ENCODE measurements around the gene TMEM47. TPM values are rescaled to one million over a fixed set of nuclear protein-coding genes. Genes with fewer than 3 reads are reported as not detected.
A peak's percentile ranks its signal among the peaks of the same experiment; 100 is the strongest.

TMEM47 gene
- total and polyA plus RNA-seq, 2 of the 4 experiments (the other 2 are of a cell fraction): 51.5 to 105 TPM

DNA sequence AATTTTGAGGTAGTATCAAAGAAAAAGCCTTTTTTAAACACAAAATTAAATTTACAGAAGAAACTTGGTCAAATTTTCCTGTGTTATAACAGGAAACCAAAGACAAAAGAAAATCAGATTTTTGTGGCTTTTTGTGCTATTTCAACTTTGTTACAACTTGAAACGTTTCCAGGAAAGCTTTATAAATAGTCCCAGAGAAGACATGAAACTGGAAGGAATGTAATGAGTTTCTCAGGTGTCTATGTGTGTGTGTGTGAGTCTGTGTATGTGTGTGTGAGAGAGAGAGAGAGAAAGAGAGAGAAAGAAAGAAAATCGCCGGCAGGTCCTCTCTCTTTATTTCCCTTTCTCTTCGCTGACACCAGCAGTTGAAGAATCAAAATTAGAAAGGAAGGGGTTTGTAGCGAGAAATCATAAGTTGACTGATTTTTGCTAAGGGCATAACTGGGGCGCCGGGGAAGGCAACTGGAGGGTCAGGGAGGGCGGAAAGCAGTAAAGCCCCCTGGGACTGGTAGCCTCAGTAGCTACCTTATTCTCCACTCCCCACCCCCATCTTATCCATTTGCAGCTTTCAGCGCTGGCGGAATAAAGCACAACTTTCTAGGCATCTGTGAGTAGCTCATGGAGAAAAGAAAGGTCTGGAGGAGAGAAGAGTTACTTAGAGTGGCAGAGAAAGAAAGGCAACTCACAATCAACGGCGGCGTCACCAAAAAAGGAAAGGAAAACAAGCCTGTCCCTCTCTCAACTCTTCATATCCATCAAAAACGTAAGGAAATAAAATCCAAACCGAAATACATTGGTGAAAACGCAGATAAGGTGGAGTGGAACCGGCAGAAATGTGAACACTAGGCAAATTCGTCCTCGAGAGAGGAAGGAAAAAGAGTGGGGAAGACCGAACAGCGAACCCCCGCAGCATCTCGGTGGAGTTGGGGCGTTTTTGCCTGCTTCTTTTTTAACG is 1.3 kb downstream of the TMEM47 start:
- Histone ChIP-seq H2BK120ac (ENCODE audit: low read depth, low read length) (0 out of 2 replicates have a peak overlapping the region, but pooled peaks have one; percentile 2), H4K8ac (ENCODE audit: low read depth in 2 of 2, low read length in 2 of 2) (peak overlapping the region in 1 of 2 experiments; percentile 46; a peak in 2 of 4 replicates), H2AFZ (replicated peaks; ENCODE audit: low read length, poor library complexity) (peak overlapping the region; percentile 56), H3K18ac (ENCODE audit: low read depth, low read length) (peak overlapping the region; percentile 74), H3K27me3 (ENCODE audit: control insufficient read depth, insufficient read depth, low read length) (no peaks in the 10 kb centered on the region), H3K4ac (ENCODE audit: low read depth, low read length) (peak overlapping the region; percentile 22; the same call in 1 of the 2 replicates), H3K4me1 (ENCODE audit: control insufficient read depth, insufficient read depth, low read length) (peaks cover 1% of the 10 kb centered on the region; the same call in 1 of the 2 replicates), H3K14ac (replicated peaks; ENCODE audit: low read depth, low read length) (peak overlapping the region; percentile 53; the same call in 1 of the 2 replicates), H3K79me1 (ENCODE audit: low read depth in 1 of 2, low read length in 2 of 2) (0 out of 4 replicates have a peak, but pooled peaks cover 0 to 3% of the 10 kb centered on the region in 2 experiments), H2BK15ac (ENCODE audit: low read depth, low read length) (no peak overlapping the region), H2AK5ac (ENCODE audit: low read depth, low read length) (no peak overlapping the region), H3K56ac (ENCODE audit: extremely low read depth, insufficient read depth, low read length) (peak overlapping the region; percentile 71; the same call in 1 of the 2 replicates), H2BK5ac (ENCODE audit: low read depth, low read length, poor library complexity, severe bottlenecking) (peak overlapping the region; percentile 65), H3K23ac (ENCODE audit: low read depth, low read length) (peak overlapping the region; percentile 22; the same call in 1 of the 2 replicates), H4K5ac (ENCODE audit: low read depth, low read length) (peak overlapping the region; percentile 64), H3K36me3 (ENCODE audit: control insufficient read depth, insufficient read depth, low read length) (no peaks in the 10 kb centered on the region), H3K9ac (ENCODE audit: low read depth, low read length) (peak overlapping the region; percentile 86), H3K27ac (ENCODE audit: insufficient read depth, low read length) (peak overlapping the region; percentile 90), H4K20me1 (ENCODE audit: insufficient read depth, low read length) (peaks cover 14% of the 10 kb centered on the region; the same call in 1 of the 2 replicates), H4K91ac (ENCODE audit: insufficient read depth, low read depth, low read length) (peak overlapping the region; percentile 30), H2AK9ac (replicated peaks; ENCODE audit: low read depth, low read length, poor library complexity) (peak overlapping the region; percentile 62), H2BK20ac (ENCODE audit: low read depth, low read length) (no peak overlapping the region), H3K9me3 (ENCODE audit: control insufficient read depth, insufficient read depth, low read length) (no peaks in the 10 kb centered on the region), H3K4me3 (ENCODE audit: insufficient read depth, low read depth, low read length) (peak overlapping the region; percentile 99), H3K4me2 (ENCODE audit: low read depth, low read length) (peak overlapping the region; percentile 97), H3K9me1 (ENCODE audit: insufficient read depth, low read length) (no peaks in the 10 kb centered on the region)
- ChIA-PET CTCF (no interaction called here), POLR2A (ENCODE audit: unreplicated experiment) (no interaction called here)
- ATAC-seq (ENCODE audit: low read depth): no peak
- intact Hi-C loops (cut with micrococcal nuclease): loop anchor here (2.0 to 10.0 kb wide), 4 partner anchors 123 to 263 kb away; no protein-coding TSS in a partner anchor
- dilution Hi-C loops (cut with HindIII; ENCODE audit: low sequenced_read_pairs, unreplicated experiment): no loop called here
- DNase-seq: no peak
- WGBS, 2 experiments (ENCODE audit: extremely low coverage in 2 of 2, insufficient read length in 1 of 2): 40% methylated on average over 3 of the region's 25 CpGs; no CpG with 5 or more reads in 1 of the 2 experiments
- TF ChIP-seq RFX5 (IDR thresholded peaks at IDR 0.05; ENCODE audit: low read depth, low read length) (no peak), SMC3 (IDR thresholded peaks at IDR 0.05; ENCODE audit: low read depth, low read length) (no peak)
- TF ChIP-seq, protein P1, sequence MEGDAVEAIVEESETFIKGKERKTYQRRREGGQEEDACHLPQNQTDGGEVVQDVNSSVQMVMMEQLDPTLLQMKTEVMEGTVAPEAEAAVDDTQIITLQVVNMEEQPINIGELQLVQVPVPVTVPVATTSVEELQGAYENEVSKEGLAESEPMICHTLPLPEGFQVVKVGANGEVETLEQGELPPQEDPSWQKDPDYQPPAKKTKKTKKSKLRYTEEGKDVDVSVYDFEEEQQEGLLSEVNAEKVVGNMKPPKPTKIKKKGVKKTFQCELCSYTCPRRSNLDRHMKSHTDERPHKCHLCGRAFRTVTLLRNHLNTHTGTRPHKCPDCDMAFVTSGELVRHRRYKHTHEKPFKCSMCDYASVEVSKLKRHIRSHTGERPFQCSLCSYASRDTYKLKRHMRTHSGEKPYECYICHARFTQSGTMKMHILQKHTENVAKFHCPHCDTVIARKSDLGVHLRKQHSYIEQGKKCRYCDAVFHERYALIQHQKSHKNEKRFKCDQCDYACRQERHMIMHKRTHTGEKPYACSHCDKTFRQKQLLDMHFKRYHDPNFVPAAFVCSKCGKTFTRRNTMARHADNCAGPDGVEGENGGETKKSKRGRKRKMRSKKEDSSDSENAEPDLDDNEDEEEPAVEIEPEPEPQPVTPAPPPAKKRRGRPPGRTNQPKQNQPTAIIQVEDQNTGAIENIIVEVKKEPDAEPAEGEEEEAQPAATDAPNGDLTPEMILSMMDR (conservative IDR thresholded peaks at IDR 0.05; ENCODE audit: low read depth, low read length): no peak
- in situ Hi-C loops (cut with MboI; ENCODE audit: low sequenced_read_pairs): no loop called here
- TSS peak; percentile 64 for BruUV-seq (replicated peaks)

Measured in IMR-90 (cell line).